Liver (tissue), 9 donors: ENCODE measurements around the gene FIP1L1. TPM values are rescaled to one million over a fixed set of nuclear protein-coding genes. Genes with fewer than 3 reads are reported as not detected.

ENCODE experiments used
- DNase-seq: peaks from one replicate; pipeline ENCODE4 v3.0.0-alpha.2; 2017; ENCODE audit warnings: low spot score
- H3K27ac ChIP-seq, 2 donors: one replicate each; pipeline ENCODE4 v1.7.0; 2013; ENCODE audit warnings: inconsistent platforms in 2 of 2, low read length in 2 of 2, control low read depth in 1 of 2, low read depth in 1 of 2, mild to moderate bottlenecking in 1 of 2
- H3K27me3 ChIP-seq, 4 donors: one replicate each; pipeline versions ENCODE4 v1.6.1 to v1.7.0; 2013; ENCODE audit warnings: low read length in 3 of 4, inconsistent platforms in 1 of 4, mild to moderate bottlenecking in 1 of 4, moderate library complexity in 1 of 4; ENCODE audit not compliant: control insufficient read depth in 4 of 4, insufficient read depth in 4 of 4
- H3K36me3 ChIP-seq, 4 donors: one replicate each; pipeline versions ENCODE4 v1.6.1 to v1.7.0; 2013; ENCODE audit warnings: low read length in 3 of 4, mild to moderate bottlenecking in 3 of 4, low read depth in 1 of 4, moderate library complexity in 1 of 4; ENCODE audit not compliant: control insufficient read depth in 4 of 4, insufficient read depth in 3 of 4
- H3K4me1 ChIP-seq, 4 donors: one replicate each; pipeline versions ENCODE4 v1.6.1 to v1.7.0; 2013; ENCODE audit warnings: low read length in 3 of 4, mild to moderate bottlenecking in 3 of 4, moderate library complexity in 1 of 4; ENCODE audit not compliant: control insufficient read depth in 4 of 4, insufficient read depth in 4 of 4
- H3K4me3 ChIP-seq, 3 donors: one replicate each; pipeline versions ENCODE4 v1.6.1 to v1.7.0; 2013; ENCODE audit warnings: low read length in 3 of 3, control low read depth in 1 of 3, low read depth in 1 of 3, mild to moderate bottlenecking in 1 of 3
- H3K9ac ChIP-seq, 2 donors: one replicate each; pipeline ENCODE4 v1.7.0; 2013; ENCODE audit warnings: low read length in 2 of 2, mild to moderate bottlenecking in 2 of 2, moderate library complexity in 2 of 2, control low read depth in 1 of 2, low read depth in 1 of 2
- H3K9me3 ChIP-seq, 4 donors: one replicate each; pipeline versions ENCODE4 v1.6.1 to v1.7.0; 2013; ENCODE audit warnings: low read length in 3 of 4; ENCODE audit not compliant: control insufficient read depth in 4 of 4
- EGR1 ChIP-seq, 2 donors: IDR thresholded peaks; 2 replicates each; pipeline ENCODE4 v1.6.1; 2016 to 2018; ENCODE audit warnings: antibody characterized with exemption in 2 of 2, low read depth in 2 of 2
- FOXA1 ChIP-seq: IDR thresholded peaks from 2 replicates; pipeline ENCODE4 v1.6.1; 2016; ENCODE audit warnings: antibody characterized with exemption
- FOXA2 ChIP-seq: IDR thresholded peaks from 2 replicates; pipeline ENCODE4 v1.6.1; 2016; ENCODE audit warnings: antibody characterized with exemption
- GABPA ChIP-seq, 2 donors: IDR thresholded peaks in 1 of 2; conservative IDR thresholded peaks in 1 of 2; 2 replicates each; pipeline ENCODE4 v1.6.1; 2016; ENCODE audit warnings: antibody characterized with exemption in 2 of 2, mild to moderate bottlenecking in 1 of 2, moderate library complexity in 1 of 2
- HNF4A ChIP-seq, 2 donors: conservative IDR thresholded peaks; 2 replicates each; pipeline ENCODE4 v1.6.1; 2016; ENCODE audit warnings: antibody characterized with exemption in 2 of 2, mild to moderate bottlenecking in 2 of 2
- HNF4G ChIP-seq: IDR thresholded peaks from 2 replicates; pipeline ENCODE4 v1.6.1; 2016; ENCODE audit warnings: antibody characterized with exemption
- JUND ChIP-seq, 2 donors: IDR thresholded peaks; 2 replicates each; pipeline ENCODE4 v1.6.1; 2016; ENCODE audit warnings: antibody characterized with exemption in 2 of 2
- NR2F2 ChIP-seq: IDR thresholded peaks from 2 replicates; pipeline ENCODE4 v1.6.1; 2016; ENCODE audit warnings: antibody characterized with exemption
- RAD21 ChIP-seq, 2 donors: IDR thresholded peaks; 2 replicates each; pipeline ENCODE4 v1.6.1; 2016; ENCODE audit warnings: antibody characterized with exemption in 2 of 2, mild to moderate bottlenecking in 2 of 2
- RXRA ChIP-seq, 2 donors: IDR thresholded peaks; 2 replicates each; pipeline ENCODE4 v1.6.1; 2017 to 2018; ENCODE audit warnings: antibody characterized with exemption in 2 of 2, mild to moderate bottlenecking in 1 of 2
- SP1 ChIP-seq: IDR thresholded peaks from 2 replicates; pipeline ENCODE4 v1.6.1; 2018; ENCODE audit warnings: antibody characterized with exemption, mild to moderate bottlenecking
- TAF1 ChIP-seq: conservative IDR thresholded peaks from 2 replicates; pipeline ENCODE4 v1.6.1; 2016; ENCODE audit warnings: antibody characterized with exemption, mild to moderate bottlenecking
- YY1 ChIP-seq: IDR thresholded peaks from 2 replicates; pipeline ENCODE4 v1.6.1; 2016; ENCODE audit warnings: antibody characterized with exemption, mild to moderate bottlenecking
- WGBS: extraction: QIAGEN DNeasy Blood & Tissue Kit; methylation state at CpG from one replicate; pipeline ENCODE4 v1.1.7; 2013; 5-methylcytosine and 5-hydroxymethylcytosine counted together
- polyA plus RNA-seq, 2 donors: library from polyadenylated mRNA; stranded (reverse) in 1 of 2; unstranded in 1 of 2; fragments of 200-250 nt in 1 of 2; fragments of >200 nt in 1 of 2; fragmentation: Nextera tagmentation in 1 of 2; extraction: Ambion mirVana in 1 of 2; gene quantifications; one replicate each; pipeline versions ENCODE4 v1.2.1 to v1.2.3, GENCODE V29; 2013 to 2015
- total RNA-seq, 2 donors: library from RNA; depleted of rRNA; stranded (reverse); fragments of >200 nt; gene quantifications; one replicate each; pipeline ENCODE4 v1.2.3, GENCODE V29; 2014
- TF ChIP-seq, protein P1 (sequence below): IDR thresholded peaks from 2 replicates; pipeline ENCODE4 v1.6.1; 2016; ENCODE audit warnings: antibody characterized with exemption
- TF ChIP-seq, protein P2 (sequence below): IDR thresholded peaks from 2 replicates; pipeline ENCODE4 v1.6.1; 2016; ENCODE audit warnings: antibody characterized with exemption
- TF ChIP-seq, protein P3 (sequence below): IDR thresholded peaks from 2 replicates; pipeline ENCODE4 v1.6.1; 2016; ENCODE audit warnings: antibody characterized with exemption
- TF ChIP-seq, protein P4 (sequence below): fragments of 150-350 bp; IDR thresholded peaks from 2 replicates; pipeline ENCODE4 v1.5.1; 2017; ENCODE audit warnings: improper control_type of control experiment, low read depth, low read length; ENCODE audit not compliant: missing input control
- TF ChIP-seq, protein P5 (sequence below): IDR thresholded peaks from 2 replicates; pipeline ENCODE4 v1.6.1; 2016; ENCODE audit warnings: antibody characterized with exemption, mild to moderate bottlenecking
- donor health status: healthy.
- donor health status: healthy.
- donor health status: healthy.
- donor health status: healthy.
- donor health status: healthy.

FIP1L1 gene
- total and polyA plus RNA-seq, 4 donors = 12.2 to 30.3 (median 18.4) TPM

DNA sequence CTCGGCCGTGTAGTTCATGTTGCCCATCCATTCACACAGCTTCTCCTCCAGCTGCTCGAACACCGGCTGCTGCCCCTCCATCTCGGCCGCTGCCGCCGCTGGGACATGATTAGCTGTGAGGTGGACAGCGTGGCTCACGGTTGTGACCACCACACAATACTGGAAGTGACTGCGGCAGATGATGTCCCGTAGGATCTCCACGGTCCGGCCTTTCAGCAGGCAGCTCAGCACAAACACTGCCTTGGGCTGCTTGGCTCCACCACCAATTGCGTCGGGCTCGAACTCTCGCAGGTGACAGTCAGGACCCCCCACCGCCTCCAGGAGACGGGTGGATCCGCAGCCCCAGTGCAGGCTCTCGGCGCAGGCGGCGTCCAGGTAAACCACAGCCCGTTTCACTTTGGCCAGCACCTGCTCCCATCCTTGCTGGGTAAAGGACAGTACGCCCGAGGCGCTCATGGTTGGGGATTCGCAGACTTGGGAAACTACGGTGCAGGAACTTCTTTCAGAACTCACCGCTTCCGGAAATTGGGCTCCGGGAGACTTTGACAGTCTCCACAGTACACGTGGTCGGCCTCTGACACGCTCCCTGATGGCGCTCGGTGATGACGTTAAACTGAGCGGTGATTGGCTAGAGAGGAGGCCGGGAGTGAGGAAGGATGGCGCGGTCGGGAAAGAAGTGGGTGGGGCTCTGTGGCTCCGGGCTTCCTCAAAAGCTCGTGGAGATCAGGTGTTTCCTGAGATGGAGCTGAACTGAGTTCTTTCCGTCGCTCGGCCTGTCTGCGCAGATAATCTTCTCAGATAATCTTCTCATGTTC lies 11.7 kb upstream of the FIP1L1 start, which contains the start of gene SCFD2:
Gene SCFD2 (minus strand): TSS at position 576 of the 815 bp plus-strand sequence.
- H3K4me3 ChIP-seq = peak within 1 kb of the TSS; percentile 81 to 99 (median 85)
- no peaks in the 10 kb centered on the region for H3K9me3 ChIP-seq
- peak; percentile 96 for DNase-seq
- peak within 1 kb of the TSS; percentile 47 to 54 for H3K9ac ChIP-seq
- H3K36me3 ChIP-seq = no peaks in the 10 kb centered on the region
- TF ChIP-seq HNF4G (no peak), YY1 (peak; percentile 84), EGR1 (IDR thresholded peaks at IDR 0.05; ENCODE audit: low read depth in 2 of 2) (no peak), JUND (IDR thresholded peaks at IDR 0.05) (peak in 1 of 2 donors; percentile 16), FOXA1 (peak; percentile 35), NR2F2 (peak; percentile 38), HNF4A (conservative IDR thresholded peaks at IDR 0.05) (peak in 1 of 2 donors; percentile 39), FOXA2 (no peak), RAD21 (IDR thresholded peaks at IDR 0.05) (peak; percentile 53 to 54), RXRA (IDR thresholded peaks at IDR 0.05) (peak; percentile 28 to 46), TAF1 (no peak), SP1 (peak; percentile 89), GABPA (IDR thresholded peaks at IDR 0.05 in 1 of 2, conservative IDR thresholded peaks at IDR 0.05 in 1 of 2) (peak; percentile 3 to 84)
- TF ChIP-seq, protein P1, sequence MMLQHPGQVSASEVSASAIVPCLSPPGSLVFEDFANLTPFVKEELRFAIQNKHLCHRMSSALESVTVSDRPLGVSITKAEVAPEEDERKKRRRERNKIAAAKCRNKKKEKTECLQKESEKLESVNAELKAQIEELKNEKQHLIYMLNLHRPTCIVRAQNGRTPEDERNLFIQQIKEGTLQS = no peak
- TF ChIP-seq, protein P2, sequence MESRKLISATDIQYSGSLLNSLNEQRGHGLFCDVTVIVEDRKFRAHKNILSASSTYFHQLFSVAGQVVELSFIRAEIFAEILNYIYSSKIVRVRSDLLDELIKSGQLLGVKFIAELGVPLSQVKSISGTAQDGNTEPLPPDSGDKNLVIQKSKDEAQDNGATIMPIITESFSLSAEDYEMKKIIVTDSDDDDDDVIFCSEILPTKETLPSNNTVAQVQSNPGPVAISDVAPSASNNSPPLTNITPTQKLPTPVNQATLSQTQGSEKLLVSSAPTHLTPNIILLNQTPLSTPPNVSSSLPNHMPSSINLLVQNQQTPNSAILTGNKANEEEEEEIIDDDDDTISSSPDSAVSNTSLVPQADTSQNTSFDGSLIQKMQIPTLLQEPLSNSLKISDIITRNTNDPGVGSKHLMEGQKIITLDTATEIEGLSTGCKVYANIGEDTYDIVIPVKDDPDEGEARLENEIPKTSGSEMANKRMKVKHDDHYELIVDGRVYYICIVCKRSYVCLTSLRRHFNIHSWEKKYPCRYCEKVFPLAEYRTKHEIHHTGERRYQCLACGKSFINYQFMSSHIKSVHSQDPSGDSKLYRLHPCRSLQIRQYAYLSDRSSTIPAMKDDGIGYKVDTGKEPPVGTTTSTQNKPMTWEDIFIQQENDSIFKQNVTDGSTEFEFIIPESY = peak; percentile 59
- TF ChIP-seq, protein P3, sequence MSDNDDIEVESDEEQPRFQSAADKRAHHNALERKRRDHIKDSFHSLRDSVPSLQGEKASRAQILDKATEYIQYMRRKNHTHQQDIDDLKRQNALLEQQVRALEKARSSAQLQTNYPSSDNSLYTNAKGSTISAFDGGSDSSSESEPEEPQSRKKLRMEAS = peak; percentile 100
- TF ChIP-seq, protein P4, sequence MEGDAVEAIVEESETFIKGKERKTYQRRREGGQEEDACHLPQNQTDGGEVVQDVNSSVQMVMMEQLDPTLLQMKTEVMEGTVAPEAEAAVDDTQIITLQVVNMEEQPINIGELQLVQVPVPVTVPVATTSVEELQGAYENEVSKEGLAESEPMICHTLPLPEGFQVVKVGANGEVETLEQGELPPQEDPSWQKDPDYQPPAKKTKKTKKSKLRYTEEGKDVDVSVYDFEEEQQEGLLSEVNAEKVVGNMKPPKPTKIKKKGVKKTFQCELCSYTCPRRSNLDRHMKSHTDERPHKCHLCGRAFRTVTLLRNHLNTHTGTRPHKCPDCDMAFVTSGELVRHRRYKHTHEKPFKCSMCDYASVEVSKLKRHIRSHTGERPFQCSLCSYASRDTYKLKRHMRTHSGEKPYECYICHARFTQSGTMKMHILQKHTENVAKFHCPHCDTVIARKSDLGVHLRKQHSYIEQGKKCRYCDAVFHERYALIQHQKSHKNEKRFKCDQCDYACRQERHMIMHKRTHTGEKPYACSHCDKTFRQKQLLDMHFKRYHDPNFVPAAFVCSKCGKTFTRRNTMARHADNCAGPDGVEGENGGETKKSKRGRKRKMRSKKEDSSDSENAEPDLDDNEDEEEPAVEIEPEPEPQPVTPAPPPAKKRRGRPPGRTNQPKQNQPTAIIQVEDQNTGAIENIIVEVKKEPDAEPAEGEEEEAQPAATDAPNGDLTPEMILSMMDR = no peak
- TF ChIP-seq, protein P5, sequence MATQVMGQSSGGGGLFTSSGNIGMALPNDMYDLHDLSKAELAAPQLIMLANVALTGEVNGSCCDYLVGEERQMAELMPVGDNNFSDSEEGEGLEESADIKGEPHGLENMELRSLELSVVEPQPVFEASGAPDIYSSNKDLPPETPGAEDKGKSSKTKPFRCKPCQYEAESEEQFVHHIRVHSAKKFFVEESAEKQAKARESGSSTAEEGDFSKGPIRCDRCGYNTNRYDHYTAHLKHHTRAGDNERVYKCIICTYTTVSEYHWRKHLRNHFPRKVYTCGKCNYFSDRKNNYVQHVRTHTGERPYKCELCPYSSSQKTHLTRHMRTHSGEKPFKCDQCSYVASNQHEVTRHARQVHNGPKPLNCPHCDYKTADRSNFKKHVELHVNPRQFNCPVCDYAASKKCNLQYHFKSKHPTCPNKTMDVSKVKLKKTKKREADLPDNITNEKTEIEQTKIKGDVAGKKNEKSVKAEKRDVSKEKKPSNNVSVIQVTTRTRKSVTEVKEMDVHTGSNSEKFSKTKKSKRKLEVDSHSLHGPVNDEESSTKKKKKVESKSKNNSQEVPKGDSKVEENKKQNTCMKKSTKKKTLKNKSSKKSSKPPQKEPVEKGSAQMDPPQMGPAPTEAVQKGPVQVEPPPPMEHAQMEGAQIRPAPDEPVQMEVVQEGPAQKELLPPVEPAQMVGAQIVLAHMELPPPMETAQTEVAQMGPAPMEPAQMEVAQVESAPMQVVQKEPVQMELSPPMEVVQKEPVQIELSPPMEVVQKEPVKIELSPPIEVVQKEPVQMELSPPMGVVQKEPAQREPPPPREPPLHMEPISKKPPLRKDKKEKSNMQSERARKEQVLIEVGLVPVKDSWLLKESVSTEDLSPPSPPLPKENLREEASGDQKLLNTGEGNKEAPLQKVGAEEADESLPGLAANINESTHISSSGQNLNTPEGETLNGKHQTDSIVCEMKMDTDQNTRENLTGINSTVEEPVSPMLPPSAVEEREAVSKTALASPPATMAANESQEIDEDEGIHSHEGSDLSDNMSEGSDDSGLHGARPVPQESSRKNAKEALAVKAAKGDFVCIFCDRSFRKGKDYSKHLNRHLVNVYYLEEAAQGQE = peak; percentile 96
- peak within 1 kb of the TSS in 1 of 2 donors; percentile 62 for H3K27ac ChIP-seq
- peaks cover 5 to 24% (median 18%) of the 10 kb centered on the region in 4 donors for H3K4me1 ChIP-seq
- under 1% methylated on average over 51 of the region's 51 CpGs for WGBS
- H3K27me3 ChIP-seq = peaks cover 0 to 4% (median 0%) of the 10 kb centered on the region in 4 donors
